CD14-positive monocyte (primary cell): Measurements from ENCODE around the gene STAT6. TPM values are rescaled to one million over a fixed set of nuclear protein-coding genes. Genes with fewer than 3 reads are reported as not detected.

Source experiments
- DNase-seq, 3 donors: peaks; one replicate each; pipeline ENCODE4 v3.0.0-alpha.2; 2011 to 2022
- H2AFZ ChIP-seq: 2 replicates; pipeline ENCODE4 v1.6.0; 2012; ENCODE audit warnings: mild to moderate bottlenecking, low read depth, low read length, inconsistent platforms; ENCODE audit not compliant: insufficient read depth, poor library complexity, severe bottlenecking
- H3K27ac ChIP-seq, 2 donors: 1 replicate in 1 of 2; 2 replicates in 1 of 2; pipeline ENCODE4 v1.5.1; 2012 to 2013; ENCODE audit warnings: low read length in 2 of 2, control low read depth in 1 of 2, inconsistent platforms in 1 of 2, low read depth in 1 of 2, mild to moderate bottlenecking in 1 of 2
- H3K27me3 ChIP-seq, 2 donors: one replicate each; pipeline versions ENCODE4 v1.6.0 to v1.6.1; 2011 to 2013; ENCODE audit warnings: low read length in 2 of 2; ENCODE audit not compliant: control insufficient read depth in 2 of 2, insufficient read depth in 2 of 2
- H3K36me3 ChIP-seq, 2 donors: replicated peaks in 1 of 2; 1 replicate in 1 of 2; 2 replicates in 1 of 2; pipeline versions ENCODE4 v1.5.1 to v1.6.1; 2012 to 2013; ENCODE audit warnings: low read length in 2 of 2, control low read depth in 1 of 2, inconsistent platforms in 1 of 2, mild to moderate bottlenecking in 1 of 2; ENCODE audit not compliant: insufficient read depth in 2 of 2, control insufficient read depth in 1 of 2
- H3K4me1 ChIP-seq, 2 donors: 1 replicate in 1 of 2; 2 replicates in 1 of 2; pipeline versions ENCODE4 v1.5.1 to v1.6.1; 2012 to 2013; ENCODE audit warnings: low read length in 2 of 2, control low read depth in 1 of 2, inconsistent platforms in 1 of 2, mild to moderate bottlenecking in 1 of 2, moderate library complexity in 1 of 2; ENCODE audit not compliant: insufficient read depth in 2 of 2, control insufficient read depth in 1 of 2
- H3K4me2 ChIP-seq: replicated peaks from 2 replicates; pipeline ENCODE3; 2012; ENCODE audit warnings: low read length, moderate library complexity, mild to moderate bottlenecking; ENCODE audit not compliant: poor library complexity, severe bottlenecking; ENCODE audit errors: extremely low read depth
- H3K4me3 ChIP-seq, 3 experiments: fragments of 200-600 bp in 1 of 3; sonication (generic) in 1 of 3; replicated peaks in 1 of 3; 1 replicate in 2 of 3; 2 replicates in 1 of 3; pipeline ENCODE4 v1.5.1; 2011 to 2013; ENCODE audit warnings: low read length in 3 of 3, mild to moderate bottlenecking in 3 of 3, control low read depth in 2 of 3, low read depth in 2 of 3, inconsistent platforms in 1 of 3, moderate library complexity in 1 of 3
- H3K79me2 ChIP-seq: 2 replicates; pipeline ENCODE4 v1.6.0; 2012; ENCODE audit warnings: mild to moderate bottlenecking, control low read depth, inconsistent platforms, low read length, moderate library complexity; ENCODE audit not compliant: insufficient read depth
- H3K9ac ChIP-seq: 2 replicates; pipeline ENCODE4 v1.6.0; 2017; ENCODE audit warnings: low read length, mild to moderate bottlenecking; ENCODE audit not compliant: insufficient read depth, poor library complexity, severe bottlenecking
- H3K9me3 ChIP-seq, 2 donors: replicated peaks in 1 of 2; 1 replicate in 1 of 2; 2 replicates in 1 of 2; pipeline versions ENCODE4 v1.5.1 to v1.6.1; 2012 to 2013; ENCODE audit warnings: low read length in 2 of 2, control low read depth in 1 of 2; ENCODE audit not compliant: control insufficient read depth in 1 of 2, insufficient read depth in 1 of 2
- H4K20me1 ChIP-seq: 2 replicates; pipeline ENCODE4 v1.6.0; 2012; ENCODE audit warnings: mild to moderate bottlenecking, low read length, control low read depth, moderate library complexity; ENCODE audit not compliant: insufficient read depth
- H3K27ac Mint-ChIP-seq, 7 donors: one replicate each; pipeline ENCODE4 v1.8.0; 2020; ENCODE audit warnings: mild to moderate bottlenecking in 7 of 7, mixed read lengths in 7 of 7, moderate library complexity in 6 of 7, inconsistent platforms in 2 of 7
- H3K27me3 Mint-ChIP-seq, 3 donors: one replicate each; pipeline ENCODE4 v1.8.0; 2021 to 2022; ENCODE audit warnings: low read depth in 3 of 3, mild to moderate bottlenecking in 3 of 3, mixed read lengths in 3 of 3, moderate library complexity in 3 of 3, inconsistent platforms in 1 of 3
- H3K36me3 Mint-ChIP-seq, 2 donors: one replicate each; pipeline ENCODE4 v1.8.0; 2020; ENCODE audit warnings: mixed read lengths in 2 of 2, inconsistent platforms in 1 of 2, mild to moderate bottlenecking in 1 of 2
- H3K4me1 Mint-ChIP-seq: one replicate; pipeline ENCODE4 v1.8.0; 2020; ENCODE audit warnings: mild to moderate bottlenecking, mixed read lengths
- H3K4me3 Mint-ChIP-seq, 2 donors: one replicate each; pipeline ENCODE4 v1.8.0; 2020; ENCODE audit warnings: mild to moderate bottlenecking in 2 of 2, mixed read lengths in 2 of 2, moderate library complexity in 1 of 2
- H3K9me3 Mint-ChIP-seq, 7 donors: one replicate each; pipeline ENCODE4 v1.8.0; 2020 to 2022; ENCODE audit warnings: mixed read lengths in 7 of 7, mild to moderate bottlenecking in 6 of 7, moderate library complexity in 6 of 7, inconsistent platforms in 2 of 7
- CTCF ChIP-seq: fragments of 200-600 bp; IDR thresholded peaks from one replicate; pipeline ENCODE4 v1.8.0; 2022; ENCODE audit warnings: antibody characterized with exemption, mild to moderate bottlenecking
- WGBS: methylation state at CpG from one replicate; pipeline ENCODE4 v1.1.5; 2013; ENCODE audit warnings: missing lambda C conversion rate; ENCODE audit not compliant: insufficient coverage; 5-methylcytosine and 5-hydroxymethylcytosine counted together
- intact Hi-C, 2 donors: fragments of 100-400 bp; cut with micrococcal nuclease; formaldehyde crosslinking; loops; one replicate each; pipeline versions ENCODE4 v1.15.0 to v1.15.1; 2023
- polyA plus RNA-seq, 3 donors: library from polyadenylated mRNA; depleted of rRNA in 1 of 3; unstranded in 2 of 3; stranded (reverse) in 1 of 3; fragments of 300-500 nt in 2 of 3; fragments of >200 nt in 1 of 3; fragmentation: Illumina TruSeq in 2 of 3; gene quantifications; 1 replicate in 2 of 3; 2 replicates in 1 of 3; pipeline ENCODE4 v1.2.3, GENCODE V29; 2012 to 2021

The STAT6 gene
- polyA plus RNA-seq, 3 donors = 132 to 637 (median 154) TPM

DNA sequence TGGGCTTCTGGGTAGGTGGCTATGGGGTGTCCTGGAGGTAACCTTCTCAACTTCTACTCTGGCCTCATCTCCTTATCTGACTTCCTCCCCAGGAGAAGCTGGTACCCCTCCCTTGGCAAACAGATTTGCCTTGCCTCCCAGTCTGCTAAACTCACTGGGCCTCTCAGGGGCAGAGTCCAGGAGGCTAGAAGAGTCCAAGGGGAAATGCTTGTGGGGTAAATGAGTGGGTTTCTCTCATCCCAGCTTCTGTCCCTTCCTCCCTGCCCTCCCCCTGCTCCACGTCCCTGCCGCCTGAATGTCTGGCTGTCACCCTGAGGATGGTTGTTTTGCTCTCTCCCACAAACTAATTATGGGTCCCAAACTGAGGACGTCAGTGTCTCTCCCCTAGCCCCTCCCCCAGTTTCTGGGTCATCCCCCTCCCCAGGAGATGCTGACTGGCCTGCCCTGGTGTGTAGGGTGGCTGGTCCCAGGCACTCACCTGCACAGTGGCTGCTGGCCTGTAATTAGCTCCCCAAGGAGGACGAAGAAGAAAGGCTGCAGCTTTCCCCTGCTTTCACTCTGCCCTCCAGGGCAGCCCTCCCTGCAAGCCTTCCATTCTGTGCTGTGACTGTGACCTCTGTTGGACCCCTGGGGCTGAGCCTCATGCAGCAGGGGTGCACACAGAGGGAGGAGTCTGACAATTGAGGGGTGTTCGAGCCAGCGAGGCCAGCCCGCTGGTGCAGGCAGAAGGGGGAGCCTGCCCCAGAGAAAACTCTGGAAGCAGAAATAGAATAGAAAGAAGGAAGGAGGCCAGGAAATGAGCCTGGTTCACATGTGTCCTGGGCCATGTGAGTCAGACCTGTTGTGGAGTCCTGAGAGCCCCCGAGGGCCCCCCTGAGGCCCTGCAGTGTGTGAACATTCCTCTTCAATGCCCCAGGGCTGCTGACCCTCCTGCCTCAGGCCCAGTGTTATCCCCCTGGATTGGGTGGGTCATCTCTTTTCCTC is 36.1 kb upstream of the STAT6 start, which contains the start of gene LRP1-AS:
TSS of gene LRP1-AS (minus strand) at position 659 of the 984 bp plus-strand sequence.
- Histone ChIP-seq H3K4me1 (peaks cover 70 to 72% of the 10 kb centered on the region in 2 donors), H3K9ac (peak within 1 kb of the TSS; percentile 42), H2AFZ (no peak within 1 kb of the TSS), H3K4me3 (peak within 1 kb of the TSS in 1 of 3 experiments; percentile 67), H3K9me3 (no peaks in the 10 kb centered on the region), H3K36me3 (peaks cover 54 to 85% of the 10 kb centered on the region in 2 donors), H3K79me2 (peaks cover 62% of the 10 kb centered on the region), H3K27ac (peak within 1 kb of the TSS; percentile 65 to 82), H3K27me3 (no peaks in the 10 kb centered on the region), H4K20me1 (peaks cover 68% of the 10 kb centered on the region), H3K4me2 (peak within 1 kb of the TSS; percentile 66)
- Mint-ChIP-seq H3K9me3 (no peaks in the 10 kb centered on the region), H3K27me3 (peaks cover 0 to 3% (median 1%) of the 10 kb centered on the region in 3 donors), H3K27ac (peak within 1 kb of the TSS; percentile 80 to 97 (median 88)), H3K4me1 (peaks cover 83% of the 10 kb centered on the region), H3K4me3 (peak within 1 kb of the TSS; percentile 51 to 80), H3K36me3 (peaks cover 79 to 90% of the 10 kb centered on the region in 2 donors)
- no peak for TF ChIP-seq CTCF
- intact Hi-C loops = no loop called here
- 40% methylated on average over 4 of the region's 8 CpGs for WGBS
- DNase-seq = peak; percentile 21 to 58 (median 56)

DNA sequence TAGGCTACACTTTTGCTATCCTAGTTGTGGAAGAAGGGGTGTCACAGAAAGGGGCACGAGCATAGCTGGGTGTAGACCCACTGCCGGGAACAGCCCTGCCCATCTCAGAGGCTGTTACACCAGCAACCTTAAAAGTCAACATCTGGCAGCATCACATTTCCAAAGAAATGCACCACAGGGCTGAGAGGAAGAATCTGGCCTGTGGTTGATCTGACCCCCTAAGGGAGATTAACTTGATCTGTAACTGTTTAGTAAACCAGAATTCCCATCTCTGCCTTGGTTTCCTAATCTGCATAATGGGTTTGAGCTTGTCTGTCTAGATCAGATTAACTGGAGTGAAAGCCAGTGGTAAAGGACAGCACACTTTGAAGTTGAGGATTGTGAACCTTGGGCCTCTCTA is 34.9 kb upstream of the STAT6 start:
- Histone ChIP-seq H3K27me3 (no peaks in the 10 kb centered on the region), H3K4me2 (no peak overlapping the region), H4K20me1 (peaks cover 80% of the 10 kb centered on the region), H3K36me3 (peaks cover 59 to 87% of the 10 kb centered on the region in 2 donors), H3K4me1 (peaks cover 58 to 60% of the 10 kb centered on the region in 2 donors), H3K79me2 (peaks cover 53% of the 10 kb centered on the region), H3K9ac (no peak overlapping the region), H2AFZ (no peak overlapping the region), H3K9me3 (no peaks in the 10 kb centered on the region), H3K27ac (peak overlapping the region in 1 of 2 donors; percentile 82), H3K4me3 (peak overlapping the region in 1 of 3 experiments; percentile 67)
- 100% methylated on average over 2 of the region's 2 CpGs for WGBS
- peaks cover 82 to 90% of the 10 kb centered on the region in 2 donors for H3K36me3 Mint-ChIP-seq
- intact Hi-C loops = no loop called here
- H3K4me3 Mint-ChIP-seq = no peak overlapping the region
- no peak for TF ChIP-seq CTCF
- no peak for DNase-seq
- no peaks in the 10 kb centered on the region for H3K9me3 Mint-ChIP-seq
- H3K27ac Mint-ChIP-seq = peak overlapping the region in 6 of 7 donors; percentile 24 to 97 (median 76)
- H3K27me3 Mint-ChIP-seq = peaks cover 0 to 1% (median 0%) of the 10 kb centered on the region in 3 donors
- H3K4me1 Mint-ChIP-seq = peaks cover 76% of the 10 kb centered on the region
